Left kidney (tissue), 2 donors: ENCODE measurements around the gene TBC1D22A. TPM values are rescaled to one million over a fixed set of nuclear protein-coding genes. Genes with fewer than 3 reads are reported as not detected.

ENCODE experiments used
- DNase-seq: peaks from one replicate; pipeline ENCODE4 v3.0.0-alpha.2; 2013
- polyA plus RNA-seq: library from polyadenylated mRNA; unstranded; fragments of 120-200 nt; gene quantifications from one replicate; pipeline ENCODE4 v1.2.1, GENCODE V29; 2013; ENCODE audit not compliant: insufficient read length

The TBC1D22A gene
- polyA plus RNA-seq, 1 donor: 15.0 TPM

GRCh38 chr22:46737105-46737975 is 25.1 kb upstream of the TBC1D22A start:
- no peak for DNase-seq

GRCh38 chr22:46737976-46738646 is 24.3 kb upstream of the TBC1D22A start, which contains the start of gene CERK:
CERK (minus strand) TSS chr22:46738252; CDS start chr22:46738148, 104 bp downstream.
- DNase-seq: no peak

- DNase-seq: no peak
Measured at GRCh38 chr22:46738647-46739093, 23.8 kb upstream of the TBC1D22A start.

- DNase-seq: no peak
Measured at GRCh38 chr22:46739094-46739870, 23.2 kb upstream of the TBC1D22A start.

- DNase-seq: no peak
Measured at GRCh38 chr22:46740910-46741780, 21.3 kb upstream of the TBC1D22A start.

- no peak for DNase-seq
Measured at GRCh38 chr22:46741974-46742519, 20.4 kb upstream of the TBC1D22A start.

GRCh38 chr22:46742576-46743221 is 19.8 kb upstream of the TBC1D22A start:
- DNase-seq: no peak

DNA sequence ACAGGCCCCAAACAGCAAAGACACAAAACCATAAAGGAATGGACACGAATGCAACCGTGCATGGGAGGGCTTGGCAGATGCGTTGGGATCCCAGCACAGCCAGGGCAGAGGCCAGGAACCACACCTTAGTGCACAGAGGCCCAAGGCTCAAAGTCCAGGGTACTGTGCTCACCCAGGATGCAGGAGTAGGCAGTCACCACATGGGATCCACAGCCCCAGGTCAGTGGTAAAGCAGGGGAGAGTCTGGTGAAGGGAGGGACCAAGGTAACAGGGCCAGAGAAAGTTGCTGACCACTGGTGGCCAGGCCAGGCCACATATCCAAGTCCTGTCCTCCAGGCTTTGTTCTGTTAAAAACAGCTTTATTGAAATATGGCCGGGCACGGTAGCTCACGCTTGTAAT is 17.9 kb upstream of the TBC1D22A start:
- DNase-seq: no peak

GRCh38 chr22:46746192-46746591 is 16.3 kb upstream of the TBC1D22A start:
- DNase-seq: no peak

DNA sequence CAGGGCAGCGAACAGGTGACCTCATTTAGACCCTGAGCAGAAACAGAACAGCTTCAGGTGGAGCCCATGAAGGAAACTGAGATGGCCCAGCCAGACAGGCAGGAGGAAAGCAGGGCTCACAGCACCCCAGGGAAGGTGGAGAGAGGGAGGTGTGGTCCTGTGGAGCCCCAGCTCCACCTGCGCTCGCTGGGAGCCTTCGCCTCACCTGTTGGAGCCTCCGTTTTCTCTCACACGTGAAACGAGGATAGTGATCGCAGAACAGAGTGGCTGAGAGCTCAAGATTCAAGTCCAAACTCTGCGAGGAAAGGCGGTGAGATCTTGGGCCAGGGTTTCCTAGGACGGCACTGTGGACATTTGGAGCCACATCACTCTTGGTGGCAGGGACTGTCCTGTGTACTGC is 15.8 kb upstream of the TBC1D22A start:
- DNase-seq: no peak

GRCh38 chr22:46747646-46748045 is 14.8 kb upstream of the TBC1D22A start:
- no peak for DNase-seq

DNA sequence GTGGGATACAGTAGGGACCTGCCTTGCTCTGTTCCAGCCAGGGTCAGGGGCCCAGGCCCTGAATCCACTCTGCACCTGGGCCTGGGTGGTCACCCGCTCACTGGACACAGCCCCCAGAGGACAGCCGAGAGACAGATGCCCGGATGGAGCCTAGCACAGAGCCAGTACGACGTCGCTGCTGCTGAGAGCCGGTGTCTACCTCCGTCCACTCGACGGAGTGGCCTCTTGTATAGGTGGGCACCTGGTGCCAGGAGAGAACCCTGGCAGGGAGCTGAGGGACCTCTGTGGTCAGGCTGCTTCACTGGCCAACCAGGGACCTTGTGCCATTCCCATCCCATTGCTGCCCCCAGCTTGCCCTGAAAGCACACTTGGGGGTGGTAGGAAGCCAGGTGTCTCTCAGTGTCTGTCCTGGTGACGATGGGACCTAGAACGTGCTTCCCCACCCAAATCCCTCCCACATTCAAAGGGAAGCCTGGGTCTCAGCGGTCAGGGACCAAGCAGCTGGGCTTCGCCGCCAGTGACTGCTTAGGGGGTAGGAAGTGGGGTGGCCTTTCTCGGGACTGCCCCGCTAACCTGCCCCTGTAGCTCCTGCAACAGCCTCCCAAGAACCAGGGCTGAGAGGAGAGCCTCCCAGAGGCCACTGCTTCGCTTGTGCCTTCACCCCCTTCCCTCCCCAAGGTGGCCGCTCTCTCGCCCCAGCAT is 14.1 kb upstream of the TBC1D22A start:
- DNase-seq: no peak

DNA sequence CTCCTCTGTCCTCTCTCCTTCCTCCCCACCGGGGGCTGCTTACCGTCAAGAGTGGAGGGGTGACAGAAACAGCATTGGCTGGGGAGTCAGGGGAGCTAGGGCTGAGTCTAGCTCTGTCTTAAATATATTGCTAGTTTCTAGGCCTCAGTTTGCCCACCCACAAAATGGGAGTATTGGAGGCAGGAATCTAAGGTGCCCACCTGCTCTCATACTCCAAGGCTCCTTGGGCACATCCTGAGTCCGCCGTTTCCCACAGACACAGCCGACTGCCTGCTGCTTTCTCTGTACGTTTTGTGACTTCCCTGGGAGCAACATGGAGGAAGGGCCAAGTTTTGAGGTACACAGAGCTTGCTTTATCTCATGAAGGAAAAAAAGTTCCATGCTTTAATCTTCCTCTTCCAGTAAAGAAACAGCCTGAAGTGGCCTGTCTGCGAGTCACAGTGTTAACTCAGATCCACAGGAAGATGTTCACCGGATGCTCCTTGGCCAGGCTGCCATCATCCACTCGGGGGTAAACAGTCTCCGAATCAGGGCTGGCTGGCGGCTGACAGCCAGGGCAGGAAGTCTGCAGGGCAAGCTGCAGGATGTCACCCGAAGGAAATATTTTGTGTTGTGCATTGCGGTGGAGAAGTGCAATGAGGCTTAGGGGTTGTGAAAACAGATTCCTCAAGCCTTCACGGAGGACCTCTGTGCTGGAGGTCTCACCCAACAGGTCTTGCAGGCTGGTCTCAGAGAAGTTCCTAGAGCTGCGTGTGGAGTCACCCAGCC is 13.4 kb upstream of the TBC1D22A start:
- no peak for DNase-seq

- DNase-seq: no peak
Measured at GRCh38 chr22:46749682-46750529, 12.5 kb upstream of the TBC1D22A start.

DNA sequence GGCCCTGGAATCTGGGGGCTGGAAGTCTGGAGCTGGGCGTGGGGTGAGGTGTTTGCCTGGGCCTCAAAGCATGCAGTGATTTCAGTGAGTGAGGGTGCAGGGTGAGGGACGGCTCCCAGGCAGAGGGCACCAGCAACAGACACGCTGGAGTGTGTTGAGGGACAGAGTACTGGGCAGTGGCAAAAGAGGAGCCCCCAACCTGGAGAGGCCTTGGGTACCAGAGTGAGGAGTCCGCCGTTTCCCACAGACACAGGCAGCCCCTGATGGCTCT is 12.0 kb upstream of the TBC1D22A start:
- DNase-seq: no peak

DNA sequence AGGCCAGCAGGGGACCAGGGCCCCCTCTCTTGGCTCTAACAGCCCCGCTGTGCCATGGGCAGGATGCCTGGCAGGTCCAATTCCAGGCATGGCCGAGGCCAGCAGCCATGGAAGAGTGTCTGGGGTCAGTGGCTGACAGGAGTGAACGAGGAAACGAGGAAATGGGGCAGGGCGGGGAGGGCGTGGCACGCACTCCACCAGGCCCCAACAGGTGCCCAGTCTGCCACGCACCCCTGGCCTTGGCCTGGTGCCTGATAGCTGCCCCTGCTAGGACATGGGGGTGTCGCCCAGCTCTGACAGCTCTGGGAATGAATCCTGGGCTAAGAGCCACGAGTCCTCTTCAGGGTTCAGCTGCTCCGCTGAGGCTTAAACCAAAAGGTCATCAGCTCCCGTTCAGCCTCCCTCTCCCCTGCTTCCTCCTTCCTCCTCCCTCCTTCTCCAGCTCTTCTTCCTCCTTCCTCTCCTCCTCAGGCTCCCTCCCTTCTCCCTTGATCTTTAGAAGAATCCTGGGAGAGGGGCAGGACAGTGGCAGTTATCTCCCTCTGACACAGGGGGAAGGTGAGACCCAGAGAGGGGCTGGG is 11.5 kb upstream of the TBC1D22A start:
- DNase-seq: no peak

- no peak for DNase-seq
Measured at GRCh38 chr22:46752286-46752987, 10.0 kb upstream of the TBC1D22A start.

DNA sequence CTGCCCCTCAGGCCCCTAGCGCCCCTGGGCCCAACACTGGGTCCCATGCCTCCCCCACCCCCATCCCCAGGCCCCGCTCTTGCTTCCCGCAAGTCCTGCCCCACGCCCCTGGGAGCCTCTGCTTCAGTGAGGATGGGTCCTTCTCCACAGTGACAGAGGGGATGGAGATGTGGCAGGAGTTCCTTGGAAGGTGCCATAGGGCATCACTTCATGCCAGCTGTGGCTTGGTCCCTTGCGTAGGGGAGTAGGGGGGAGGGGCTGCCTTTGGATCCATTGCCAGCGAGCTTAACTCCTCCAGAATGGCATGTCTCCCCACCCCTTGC is 9.5 kb upstream of the TBC1D22A start:
- DNase-seq: no peak
